GM10266 (cell line): Measurements from ENCODE around the gene KCNT1.

ENCODE experiments used
- DNase-seq: peaks from one replicate; pipeline ENCODE4 v3.0.0; 2012; ENCODE audit errors: extremely low spot score
- TF ChIP-seq, protein P1 (sequence below): IDR thresholded peaks from 2 replicates; pipeline ENCODE4 v1.5.1; 2012; ENCODE audit warnings: mild to moderate bottlenecking, low read depth; ENCODE audit not compliant: control insufficient read depth, insufficient read depth; ENCODE audit errors: missing control alignments

KCNT1 gene

DNA sequence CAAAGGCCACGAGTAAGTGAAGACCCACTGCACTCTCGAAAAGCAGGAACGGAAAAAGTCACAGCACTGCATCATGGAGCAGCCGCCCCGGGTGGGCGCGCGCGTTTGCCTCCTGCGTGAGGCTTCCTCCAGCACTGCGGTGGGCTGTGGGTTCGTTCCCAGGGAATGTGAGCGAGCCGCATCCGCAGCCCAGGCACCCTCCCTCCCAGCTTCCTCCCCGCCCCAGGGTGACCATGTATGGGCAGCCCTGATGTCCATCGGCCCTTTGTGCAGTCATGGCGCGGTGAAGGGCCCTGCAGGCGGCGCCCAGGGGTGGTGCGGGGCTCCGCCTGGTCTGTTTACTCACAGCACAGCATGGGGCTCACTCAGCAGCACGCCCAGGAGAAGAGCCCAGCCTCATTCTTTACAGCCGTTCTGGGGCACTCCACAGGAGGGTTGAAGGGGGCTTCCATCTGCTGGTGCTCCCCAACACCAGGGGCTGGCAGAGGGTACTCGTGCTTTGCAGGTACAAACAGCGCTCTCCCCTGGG is 32.7 kb downstream of the KCNT1 start:
- DNase-seq: no peak

DNA sequence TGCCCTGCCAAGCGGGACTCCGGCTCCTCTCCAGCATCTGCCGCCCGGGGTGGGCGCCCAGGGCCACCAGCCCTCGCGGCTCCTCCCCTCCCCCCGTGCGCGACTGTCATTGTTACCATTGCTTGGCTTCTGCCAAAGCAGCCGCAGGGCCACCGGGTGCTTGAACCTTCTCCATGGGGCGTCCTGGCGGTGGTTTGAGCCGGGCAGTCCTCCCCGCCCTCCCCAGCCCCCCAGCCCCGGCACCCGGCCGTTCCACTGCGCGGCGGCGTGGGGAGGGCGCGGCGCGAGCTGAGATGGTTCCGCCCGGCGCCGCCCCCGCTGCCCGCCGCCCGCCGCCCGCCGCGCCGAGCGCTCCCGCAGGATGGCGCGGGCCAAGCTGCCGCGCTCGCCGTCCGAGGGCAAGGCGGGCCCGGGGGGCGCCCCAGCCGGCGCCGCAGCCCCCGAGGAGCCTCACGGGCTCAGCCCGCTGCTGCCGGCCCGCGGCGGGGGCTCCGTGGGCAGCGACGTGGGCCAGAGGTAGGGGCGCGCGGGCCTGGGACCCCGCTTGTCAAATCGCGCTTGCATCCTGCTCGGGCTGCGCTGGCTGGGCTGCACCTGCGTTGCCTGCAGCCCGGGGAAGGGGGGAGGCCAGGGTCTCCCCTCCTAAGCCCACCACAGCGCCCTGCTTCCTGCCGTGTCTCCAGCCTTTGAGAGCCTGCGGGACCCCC is 34.4 kb downstream of the KCNT1 start:
- TF ChIP-seq, protein P1, sequence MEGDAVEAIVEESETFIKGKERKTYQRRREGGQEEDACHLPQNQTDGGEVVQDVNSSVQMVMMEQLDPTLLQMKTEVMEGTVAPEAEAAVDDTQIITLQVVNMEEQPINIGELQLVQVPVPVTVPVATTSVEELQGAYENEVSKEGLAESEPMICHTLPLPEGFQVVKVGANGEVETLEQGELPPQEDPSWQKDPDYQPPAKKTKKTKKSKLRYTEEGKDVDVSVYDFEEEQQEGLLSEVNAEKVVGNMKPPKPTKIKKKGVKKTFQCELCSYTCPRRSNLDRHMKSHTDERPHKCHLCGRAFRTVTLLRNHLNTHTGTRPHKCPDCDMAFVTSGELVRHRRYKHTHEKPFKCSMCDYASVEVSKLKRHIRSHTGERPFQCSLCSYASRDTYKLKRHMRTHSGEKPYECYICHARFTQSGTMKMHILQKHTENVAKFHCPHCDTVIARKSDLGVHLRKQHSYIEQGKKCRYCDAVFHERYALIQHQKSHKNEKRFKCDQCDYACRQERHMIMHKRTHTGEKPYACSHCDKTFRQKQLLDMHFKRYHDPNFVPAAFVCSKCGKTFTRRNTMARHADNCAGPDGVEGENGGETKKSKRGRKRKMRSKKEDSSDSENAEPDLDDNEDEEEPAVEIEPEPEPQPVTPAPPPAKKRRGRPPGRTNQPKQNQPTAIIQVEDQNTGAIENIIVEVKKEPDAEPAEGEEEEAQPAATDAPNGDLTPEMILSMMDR: no peak
- DNase-seq: no peak

More for the DNA sequence above, 32.7 kb downstream of the KCNT1 start:
- TF ChIP-seq, protein P1: no peak

DNA sequence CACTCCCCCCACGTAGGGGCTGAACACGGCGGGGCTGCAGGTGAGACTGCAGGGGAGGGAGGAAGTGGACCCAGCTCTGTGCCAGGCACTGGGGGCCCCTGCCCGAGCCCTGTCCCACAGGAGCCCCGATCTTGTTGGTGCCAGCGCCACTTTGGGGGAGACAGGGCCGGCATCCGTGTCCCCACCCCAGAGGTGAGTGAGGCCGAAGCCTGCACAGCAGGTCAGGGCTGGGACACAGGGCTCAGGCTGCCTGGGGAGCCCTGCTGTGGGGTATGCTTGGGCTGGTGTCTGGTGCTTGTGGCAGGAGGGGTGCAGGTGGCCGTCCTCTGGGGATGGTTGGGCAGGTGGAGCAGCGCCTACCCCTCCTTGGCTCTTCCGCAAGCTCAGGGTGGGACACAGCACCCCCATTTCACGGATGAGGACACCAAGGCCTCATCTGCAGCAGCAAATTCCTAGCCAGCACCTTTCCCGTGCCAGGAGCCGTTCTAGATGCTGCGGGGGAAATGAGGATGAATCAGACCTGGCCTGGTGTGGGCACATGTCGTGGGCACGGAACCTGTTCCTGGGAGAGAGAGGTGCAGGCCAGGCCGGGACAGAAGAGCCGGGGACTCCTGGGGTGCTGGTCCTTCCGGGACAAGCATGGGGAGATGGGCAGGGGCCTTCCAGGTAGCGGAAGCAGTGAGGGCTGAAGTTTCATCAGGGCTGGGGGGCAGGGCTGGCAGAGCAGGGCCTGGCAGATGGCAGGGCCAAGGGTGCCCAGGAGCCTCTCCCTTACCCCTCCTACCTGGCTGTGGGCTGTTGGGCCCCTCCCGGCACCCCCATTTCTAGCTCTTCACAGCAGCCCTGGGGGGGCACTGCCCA is 35.2 kb downstream of the KCNT1 start:
- DNase-seq: no peak
- TF ChIP-seq, protein P1: no peak

DNA sequence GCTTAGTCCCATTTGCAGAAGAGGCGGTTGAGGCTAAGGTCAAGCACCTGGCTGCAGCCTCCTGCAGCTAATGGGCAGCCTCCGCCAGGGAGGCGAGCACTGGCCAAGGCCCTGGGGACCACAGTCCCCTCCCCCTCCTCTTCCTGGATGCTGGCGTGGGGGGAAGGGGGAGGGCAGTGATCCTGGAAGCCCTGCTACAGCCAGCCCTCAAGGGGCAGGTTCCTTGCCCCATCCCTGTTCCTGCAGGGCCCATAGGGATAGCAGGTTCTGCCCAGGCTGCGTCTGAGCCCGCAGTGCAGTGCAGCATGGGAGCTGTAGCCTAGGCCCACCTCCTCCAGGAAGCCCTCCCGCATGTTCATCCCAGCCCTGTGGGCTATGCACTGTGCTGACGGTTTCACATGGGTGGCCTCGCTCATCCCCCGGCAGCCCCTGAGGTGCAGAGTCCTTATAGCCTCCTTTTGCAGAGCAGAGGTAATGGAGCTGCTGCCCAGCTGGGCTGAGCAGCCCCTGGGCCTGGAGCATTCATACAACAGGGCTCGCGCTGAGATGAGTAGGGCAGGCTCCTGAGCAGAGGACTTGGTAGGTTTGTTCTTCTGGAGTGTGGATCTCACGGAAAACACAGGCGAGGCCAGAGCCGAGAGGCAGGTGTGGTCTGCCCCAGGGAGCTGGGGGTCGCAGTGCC is 36.0 kb downstream of the KCNT1 start:
- TF ChIP-seq, protein P1: no peak
- DNase-seq: no peak

DNA sequence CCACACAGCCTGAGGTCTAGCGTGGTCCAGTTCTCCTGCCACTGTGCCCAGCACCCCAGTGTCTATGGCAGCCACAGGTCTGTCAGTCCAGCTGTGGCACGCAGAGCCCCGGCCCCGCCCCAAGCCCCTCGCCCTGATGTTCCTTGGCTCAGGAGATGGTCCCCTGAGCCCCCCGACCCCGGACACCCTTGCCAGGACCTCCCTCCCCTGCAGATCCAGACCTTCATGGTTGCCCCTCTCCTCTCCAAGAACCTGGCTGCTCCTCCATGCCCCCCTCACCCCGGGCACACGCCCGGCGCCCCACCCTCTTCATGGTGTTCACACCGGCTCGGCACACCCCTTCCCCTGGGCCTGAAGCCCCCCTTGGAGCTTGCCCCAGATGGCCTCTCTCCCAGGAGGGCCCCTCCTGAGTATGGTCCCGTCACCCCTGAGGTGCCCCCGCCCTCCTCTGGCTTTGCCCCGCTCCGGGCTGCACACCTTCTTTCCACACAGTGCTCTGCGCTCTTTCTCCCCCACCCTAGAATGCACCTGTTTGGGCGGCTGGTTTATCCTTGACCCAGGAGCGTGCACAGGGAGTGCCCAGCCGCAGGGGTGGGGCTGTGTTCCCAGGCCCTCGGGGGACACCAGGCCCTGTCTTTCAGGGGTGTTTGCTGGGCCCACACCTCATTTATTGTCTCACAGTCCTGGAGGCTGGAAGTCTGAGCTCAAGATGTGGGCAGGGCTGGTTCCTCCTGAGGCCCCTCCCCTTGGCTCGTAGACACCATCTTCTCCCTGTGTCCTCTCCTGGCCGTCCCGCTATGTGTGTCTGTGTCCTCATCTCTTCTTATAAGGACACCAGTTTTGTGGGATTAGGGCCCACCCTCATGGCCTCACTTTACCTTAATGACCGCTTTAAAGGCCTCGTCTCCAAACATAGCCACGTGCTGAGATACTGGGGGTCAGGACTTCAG is 37.6 kb downstream of the KCNT1 start:
- no peak for DNase-seq
- TF ChIP-seq, protein P1: no peak
